RPMI8226 (cell line): ENCODE data around the gene NUP188.
"Not testable (repeated sequence)": the region's sequence is repeated elsewhere in the genome, so short reads cannot be mapped to it uniquely, and the experiment has no call there.

Experiments used
- DNase-seq: peaks from one replicate; pipeline ENCODE4 v3.0.0-alpha.2; 2015

The NUP188 gene

DNA sequence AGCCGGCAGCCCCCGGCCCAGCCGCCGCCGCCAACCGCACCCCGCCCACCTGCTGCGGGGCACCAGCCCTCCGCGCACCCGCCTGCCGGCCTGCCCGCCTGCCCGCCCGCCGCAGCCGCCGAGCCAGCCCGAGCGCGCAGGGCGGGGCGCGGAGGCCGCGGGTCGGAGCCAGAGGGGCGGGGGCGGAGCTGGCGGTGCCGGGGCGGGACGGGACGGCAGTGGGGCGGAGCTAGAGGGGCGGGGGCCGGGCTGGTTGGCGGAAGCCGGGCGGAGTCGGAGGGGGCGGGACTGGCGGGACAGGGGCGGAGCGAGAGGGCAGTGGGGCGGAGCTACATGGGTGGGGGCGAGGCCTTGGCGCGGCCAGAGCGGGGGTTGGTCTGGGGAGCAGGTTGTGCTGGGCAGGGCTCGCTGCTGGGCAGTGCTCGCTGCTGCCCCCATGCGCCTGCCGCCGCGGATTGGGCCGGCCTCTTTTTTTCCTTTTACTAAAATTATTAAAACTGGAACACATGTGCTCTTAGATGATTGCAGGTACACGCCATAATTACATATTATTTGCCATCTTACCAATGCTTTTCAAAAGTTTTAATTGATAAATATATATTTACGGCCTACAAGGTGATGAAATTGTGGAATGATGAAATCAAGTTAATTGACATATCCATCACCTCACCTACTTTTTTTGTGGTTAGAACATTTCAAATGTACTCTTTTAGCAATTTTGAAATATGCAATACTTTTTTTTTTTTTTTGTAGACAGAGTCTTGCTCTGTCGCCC lies 80.9 kb downstream of the NUP188 start, which contains the start of gene SH3GLB2:
Gene SH3GLB2, minus strand, starts transcription at position 140 of the 775 bp plus-strand sequence. CDS start 177 bp downstream, outside the sequence.
- DNase-seq, result peak; percentile 94

DNA sequence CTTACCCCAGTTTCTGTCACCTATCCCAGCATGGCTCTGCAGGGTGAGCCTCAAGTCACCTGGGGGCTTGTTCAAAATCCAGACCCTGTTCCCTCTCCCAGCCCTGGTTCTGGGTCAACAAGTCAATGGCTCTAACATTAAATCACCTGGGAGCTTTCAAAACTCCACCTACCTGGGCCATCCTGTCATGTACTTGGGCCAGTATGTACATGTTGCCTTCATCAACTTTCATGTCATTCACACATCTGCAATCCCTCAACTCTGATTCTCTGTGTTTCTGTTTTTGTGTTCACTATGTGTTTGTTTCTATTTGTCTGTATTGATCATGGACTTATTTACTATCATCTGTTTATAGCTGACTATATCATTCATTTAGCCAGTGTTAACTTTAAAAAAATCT lies 82.7 kb downstream of the NUP188 start:
- DNase-seq, result no peak

DNA sequence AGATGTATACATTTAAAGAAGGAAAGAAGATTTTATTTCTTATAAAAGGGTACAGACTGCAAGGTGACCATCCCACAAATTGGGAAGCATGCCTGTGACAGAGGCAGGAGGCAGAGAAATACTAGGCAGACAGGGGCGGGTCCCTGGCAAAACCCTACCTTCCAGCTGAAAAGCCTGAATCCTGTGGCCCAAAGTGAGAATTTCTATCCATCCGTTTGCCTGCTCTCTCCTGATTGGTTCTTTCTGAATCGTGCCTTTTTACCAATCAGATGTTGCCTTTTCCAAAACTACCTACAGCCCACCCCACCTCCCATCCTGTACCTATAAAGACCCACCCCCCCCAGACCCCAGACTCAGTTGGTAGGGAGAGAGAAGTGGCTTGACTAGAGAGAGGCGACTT lies 84.0 kb downstream of the NUP188 start:
- no peak for DNase-seq

DNA sequence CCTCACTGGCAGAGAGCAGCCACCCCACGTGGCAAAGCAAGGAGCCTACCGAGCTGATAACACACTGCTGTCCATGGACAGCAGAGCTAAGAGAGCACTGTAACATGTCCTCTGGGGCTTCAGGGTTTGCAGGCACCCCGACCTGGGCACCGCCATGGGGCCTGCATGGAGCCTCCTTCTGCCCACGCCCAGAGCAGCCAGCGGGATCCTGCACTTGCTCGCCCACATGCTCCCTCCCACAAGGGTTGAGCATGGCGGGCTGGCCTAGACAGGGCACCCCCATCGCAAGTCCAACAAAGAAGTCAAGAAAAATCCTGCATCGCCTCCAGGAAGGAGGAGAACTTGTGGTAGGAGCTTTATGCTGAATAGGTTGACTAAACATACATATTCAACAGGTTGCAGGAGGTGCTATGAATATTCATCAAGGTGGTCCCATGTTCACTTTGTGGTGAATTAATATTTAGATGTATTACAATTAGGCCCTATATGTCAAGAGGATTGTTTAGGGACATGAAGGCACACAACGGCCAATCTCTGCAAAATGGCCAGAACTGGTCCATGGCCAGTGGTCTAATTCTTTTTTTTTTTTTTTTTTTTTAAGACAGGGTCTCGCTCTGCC lies 85.2 kb downstream of the NUP188 start:
- no peak for DNase-seq

DNA sequence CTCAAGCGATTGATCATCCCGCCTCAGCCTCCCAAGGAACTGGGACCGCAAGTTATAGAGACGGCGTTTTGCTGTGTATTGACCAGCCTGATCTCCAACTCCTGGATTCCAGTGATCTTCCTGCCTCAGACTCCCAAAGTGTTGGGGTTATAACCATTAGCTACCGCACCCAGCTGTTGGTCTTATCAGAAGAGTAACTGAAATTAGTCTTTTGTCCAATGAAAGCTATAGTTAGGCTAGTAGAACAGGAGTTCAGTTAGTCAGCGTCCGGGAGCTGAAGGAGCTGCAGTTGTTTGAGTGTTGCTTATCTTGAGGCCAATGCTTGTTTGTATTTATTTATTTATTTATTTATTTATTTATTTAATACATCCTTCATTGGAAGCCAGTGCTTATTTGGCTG lies 85.7 kb downstream of the NUP188 start:
- no peak for DNase-seq

DNA sequence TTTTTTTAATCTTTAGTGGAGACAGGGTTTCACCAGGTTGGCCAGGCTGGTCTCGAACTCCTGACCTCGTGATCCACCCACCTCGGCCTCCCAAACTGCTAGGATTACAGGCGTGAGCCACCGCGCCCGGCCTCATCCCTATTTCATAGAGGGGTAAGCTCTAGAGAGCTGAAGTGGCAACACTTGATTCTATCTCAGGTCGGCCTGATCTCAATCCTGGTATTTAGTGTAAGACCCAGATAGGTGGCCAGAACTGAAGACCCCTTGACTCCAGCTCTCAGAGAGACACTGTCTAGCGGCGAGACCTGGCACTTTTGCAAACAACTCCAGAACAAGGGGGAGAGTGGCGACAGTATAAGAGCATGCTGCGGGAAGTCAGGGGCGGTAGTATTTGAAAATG lies 88.3 kb downstream of the NUP188 start:
- DNase-seq, result not testable (repeated sequence)

DNA sequence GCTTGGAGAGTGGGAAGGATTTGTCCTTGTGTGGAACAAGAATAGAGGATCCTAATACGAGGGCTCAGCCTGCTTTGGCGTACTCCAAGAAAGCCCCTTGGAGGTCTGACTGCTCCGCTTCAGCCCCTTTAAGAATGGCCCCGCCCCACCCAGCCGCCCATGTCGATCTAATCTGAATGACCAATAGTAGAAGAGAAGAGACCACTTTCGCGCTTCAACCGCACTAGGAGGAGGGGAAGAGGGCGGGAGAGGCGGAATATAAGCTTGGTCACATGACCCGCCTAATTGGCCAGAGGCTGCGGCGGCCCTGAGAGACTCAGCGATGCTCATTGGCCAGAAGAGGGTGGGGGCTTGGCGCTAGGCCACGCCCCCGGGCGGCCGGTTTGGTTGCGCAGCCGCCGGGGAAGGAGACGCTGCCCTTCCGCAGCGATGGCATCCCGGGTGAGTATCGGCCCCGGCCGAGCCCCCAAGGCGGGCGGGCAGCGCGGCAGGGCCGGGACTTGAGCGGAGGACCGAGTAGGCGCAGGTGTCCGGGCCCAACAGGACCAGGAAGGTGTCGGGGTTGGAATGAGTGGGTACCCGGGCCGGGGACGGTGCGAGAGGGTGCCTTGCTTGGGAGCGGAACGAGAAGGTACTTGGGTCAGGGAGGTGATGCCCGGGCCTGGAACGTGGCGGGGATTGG lies 88.9 kb downstream of the NUP188 start, which contains the start of gene MIGA2:
Gene MIGA2, plus strand, starts transcription at position 386 of the 682 bp plus-strand sequence. CDS start 3,969 bp downstream, outside the sequence.
- peak; percentile 100 for DNase-seq

DNA sequence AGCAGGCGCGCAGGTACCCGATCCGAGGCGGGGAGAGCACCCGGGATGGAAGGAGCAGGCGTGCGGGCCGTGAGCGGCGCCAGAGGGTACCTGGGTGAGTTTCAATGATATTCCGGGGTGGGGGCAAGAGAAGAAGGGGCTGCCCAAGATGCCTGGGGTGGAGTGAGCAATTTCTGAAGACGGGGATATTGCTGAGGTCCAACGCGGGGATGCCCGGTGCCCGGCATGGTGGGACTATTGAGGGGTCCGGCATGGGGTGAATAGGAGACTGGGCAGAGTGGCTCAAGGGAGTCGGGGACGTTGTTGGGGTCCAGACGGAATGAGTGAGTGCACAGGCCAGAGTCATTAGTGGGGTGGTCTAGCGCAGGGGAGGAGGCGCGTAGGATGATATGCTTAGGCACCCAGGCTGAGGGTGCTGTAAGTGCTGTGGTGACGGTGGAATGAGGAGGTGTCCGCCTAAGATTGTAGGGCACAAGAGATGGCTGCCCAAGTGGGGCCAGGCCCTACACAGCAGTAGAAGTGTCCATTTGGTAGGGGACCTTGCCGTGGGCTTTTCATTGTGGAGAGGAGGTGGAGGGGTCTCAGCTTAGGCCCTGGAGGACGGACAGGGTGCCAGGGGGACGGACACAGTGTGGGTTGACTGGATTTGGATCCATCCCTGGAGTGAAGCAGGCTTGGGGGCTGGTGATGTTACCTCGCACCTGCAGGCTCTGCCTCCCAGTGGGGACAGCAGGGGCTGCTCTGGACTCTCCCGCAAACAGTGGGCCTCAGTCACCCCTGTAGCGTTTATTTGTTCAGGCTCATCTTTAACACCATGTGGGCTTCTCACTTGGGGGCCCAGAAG lies 89.6 kb downstream of the NUP188 start:
- no peak for DNase-seq

DNA sequence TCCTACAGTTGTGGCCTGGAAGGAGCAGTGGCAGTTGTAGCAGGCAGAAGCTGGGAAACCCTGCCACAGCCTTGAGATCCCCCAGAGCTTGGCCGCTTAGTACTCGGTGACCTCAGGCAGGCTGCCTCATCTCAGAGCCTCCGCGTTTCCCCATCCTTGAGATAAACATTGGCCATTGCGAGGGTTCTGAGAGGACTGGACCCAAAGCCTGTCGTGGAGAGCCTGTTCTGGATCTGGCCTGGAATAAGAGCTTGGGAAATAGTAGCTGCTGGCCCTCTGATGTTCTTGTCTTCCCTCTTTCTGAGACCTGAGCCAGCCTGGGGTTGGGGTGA lies 90.2 kb downstream of the NUP188 start:
- no peak for DNase-seq

DNA sequence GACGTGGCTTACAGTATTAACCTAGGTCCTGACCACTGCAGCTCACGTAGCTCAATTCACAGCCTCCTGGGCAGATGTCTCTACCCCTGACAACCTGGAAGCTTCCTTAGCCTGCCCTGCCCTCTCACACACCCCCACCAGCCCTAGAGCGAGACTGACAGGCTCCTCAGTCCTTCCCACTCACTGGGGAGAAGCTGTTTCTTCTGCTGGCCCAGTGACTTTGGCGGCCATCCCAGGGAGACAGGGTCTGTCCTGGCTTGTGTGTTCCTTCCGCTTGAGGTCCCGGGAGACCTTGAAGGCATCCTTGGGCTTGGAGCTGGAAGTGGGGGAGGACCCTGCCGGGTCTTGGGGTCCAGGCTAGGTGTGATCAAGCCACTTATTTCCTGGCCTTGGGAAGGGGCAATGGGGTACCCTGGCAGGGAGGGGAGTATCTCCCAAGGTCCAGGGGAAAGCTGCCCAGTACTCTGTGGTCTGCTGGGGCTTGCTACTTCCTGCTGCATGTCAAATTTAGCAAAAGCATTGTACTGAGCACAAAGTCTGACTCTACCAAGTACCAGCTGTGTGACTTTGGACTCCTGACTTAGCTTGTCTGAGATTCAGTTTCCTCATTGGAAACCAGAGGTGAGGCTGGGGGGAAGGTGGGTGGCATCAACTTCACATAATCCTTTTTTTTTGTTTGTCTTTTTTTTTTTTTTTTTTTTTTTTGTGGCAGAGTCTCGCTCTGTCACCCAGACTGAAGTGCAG lies 90.8 kb downstream of the NUP188 start:
- DNase-seq, result no peak

DNA sequence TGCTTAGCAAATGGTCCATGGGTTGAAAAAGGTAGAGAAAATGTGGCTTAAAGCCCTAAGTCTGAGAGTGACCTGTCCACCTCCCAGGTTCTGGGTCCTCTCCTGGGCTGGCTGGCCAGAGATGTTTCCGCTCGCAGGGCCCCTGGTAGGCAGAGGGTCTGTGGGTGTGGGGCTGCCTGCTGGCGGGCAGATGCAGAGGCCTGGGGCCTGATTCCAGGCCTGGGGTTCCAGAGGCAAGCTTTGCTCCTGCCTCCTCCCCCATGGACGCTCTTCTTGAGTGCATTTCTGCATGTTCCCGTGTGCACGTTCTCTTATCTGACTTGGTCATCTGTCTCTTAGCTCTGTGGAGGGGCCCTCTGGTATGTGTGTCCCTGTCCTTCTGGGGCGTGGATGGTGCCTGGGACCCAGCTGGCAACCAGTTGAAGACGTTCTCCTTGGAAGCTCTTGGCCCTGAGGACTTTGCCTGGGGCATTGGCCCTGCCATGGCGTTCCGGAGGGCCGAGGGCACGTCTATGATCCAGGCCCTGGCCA lies 92.7 kb downstream of the NUP188 start:
- DNase-seq, result no peak

DNA sequence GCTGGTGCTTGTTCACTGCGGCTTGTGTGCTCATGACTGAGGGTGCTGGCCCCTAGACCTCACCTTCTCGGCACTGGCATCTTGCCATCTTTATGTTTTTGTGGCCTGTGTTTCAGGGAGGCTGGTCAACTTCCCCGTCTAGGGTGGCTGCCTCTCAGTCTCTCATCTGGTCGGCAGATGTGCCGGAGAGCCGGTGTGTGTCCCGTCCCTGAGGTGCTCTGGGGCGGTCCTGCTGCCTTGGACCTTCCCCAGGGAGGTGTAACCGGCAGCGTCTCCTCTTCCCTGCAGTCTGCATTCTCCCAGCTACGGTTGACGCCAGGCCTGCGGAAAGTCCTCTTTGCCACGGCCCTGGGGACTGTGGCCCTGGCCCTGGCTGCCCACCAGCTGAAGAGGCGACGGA lies 94.5 kb downstream of the NUP188 start:
- DNase-seq, result no peak

DNA sequence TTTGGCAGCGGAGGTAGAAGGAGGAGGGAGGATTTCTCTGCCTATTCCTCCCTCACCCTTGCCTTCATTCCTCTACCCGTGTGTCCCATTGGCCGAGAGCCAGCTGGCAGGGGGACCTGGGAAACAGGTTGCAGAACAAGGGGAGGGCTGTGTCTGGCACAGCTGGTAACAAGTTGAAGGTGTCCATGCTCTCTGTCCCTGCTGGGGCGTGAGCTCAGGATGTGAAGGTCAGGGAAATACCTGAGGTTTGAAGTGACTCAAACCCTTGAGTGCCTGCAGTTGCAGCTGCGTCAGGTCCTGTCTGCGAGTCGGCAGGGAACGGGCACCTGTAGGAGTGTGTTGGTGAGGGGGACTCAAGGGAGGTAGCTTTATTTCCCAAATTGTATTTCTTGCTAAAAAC lies 105.1 kb downstream of the NUP188 start:
- no peak for DNase-seq

DNA sequence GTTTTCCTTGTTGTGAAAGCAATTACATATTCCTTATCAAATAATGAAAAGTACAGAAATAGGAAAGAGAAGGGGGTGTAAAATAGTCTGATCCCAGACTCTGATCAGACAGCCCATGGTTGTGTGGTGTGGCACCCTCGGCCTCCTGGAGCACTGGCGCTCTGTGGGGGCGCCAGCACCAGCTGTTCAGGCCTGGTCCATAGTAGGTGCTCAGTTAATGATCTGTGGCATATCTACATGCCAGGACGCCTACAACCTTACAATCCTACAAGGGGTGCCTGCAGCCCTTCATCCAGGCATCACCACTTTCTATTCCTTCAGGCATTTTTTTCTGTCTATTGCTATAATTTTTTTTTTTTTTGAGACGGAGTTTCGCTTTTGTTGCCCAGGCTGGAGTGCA lies 105.5 kb downstream of the NUP188 start:
- DNase-seq, result no peak

DNA sequence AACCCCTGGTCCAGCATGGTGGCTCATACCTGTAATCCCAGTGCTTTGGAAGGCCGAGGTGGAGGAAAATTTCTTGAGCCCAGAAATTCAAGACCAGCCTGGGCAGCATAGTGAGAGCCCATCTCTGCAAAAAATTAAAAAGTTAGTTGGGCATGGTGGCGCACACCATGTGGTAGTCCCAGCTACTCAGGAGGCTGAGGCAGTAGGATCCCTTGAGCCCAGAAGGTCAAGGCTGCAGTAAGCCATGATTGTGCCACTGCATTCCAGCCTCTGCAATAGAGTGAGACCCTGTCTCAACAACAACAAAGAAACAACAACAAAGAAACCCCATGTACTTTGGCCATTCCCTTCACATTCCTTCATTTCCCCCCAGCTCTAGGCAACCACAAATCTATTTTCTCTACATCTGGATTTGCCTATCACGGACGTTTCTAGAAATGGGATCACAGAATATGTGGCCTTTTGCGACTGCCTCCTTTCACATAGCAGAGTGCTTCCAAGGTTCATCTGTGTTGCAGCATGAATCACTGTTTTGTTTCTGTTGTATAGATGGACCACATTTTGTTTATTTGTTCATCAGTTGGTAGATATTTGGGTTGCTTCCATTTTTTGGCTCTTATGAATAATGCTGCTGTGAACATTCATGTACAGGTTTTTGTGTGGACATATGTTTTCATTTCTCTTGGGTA lies 106.8 kb downstream of the NUP188 start:
- DNase-seq, result no peak
